ENCODE results near the gene EPHA3. TPM values are rescaled to one million over a fixed set of nuclear protein-coding genes. Genes with fewer than 3 reads are reported as not detected.

EPHA3 gene
- total and polyA plus RNA-seq, 10 of the 15 experiments (the other 5 are each of a cell fraction or from before 2014, with no cell fraction given): 0.03 to 39.0 (median 0.07) TPM; not detected in 4

DNA sequence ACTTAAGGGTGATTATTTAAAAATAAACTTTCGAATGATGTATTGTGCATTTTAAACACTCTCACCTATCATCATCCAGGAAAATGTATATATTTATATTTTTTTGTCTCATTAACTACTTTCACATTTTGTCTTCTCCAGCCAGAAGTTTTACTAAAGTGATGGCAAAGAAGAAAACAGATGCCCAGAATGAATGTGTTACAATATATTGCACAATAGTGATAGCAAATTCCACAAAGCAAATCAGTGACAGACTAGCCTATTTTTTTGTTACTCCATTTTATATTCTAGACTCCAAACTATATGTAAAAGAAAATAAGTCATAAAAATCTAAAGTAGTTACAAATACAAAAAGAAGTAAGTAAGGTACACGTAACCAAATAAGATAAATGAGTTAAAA is 414.7 kb downstream of the EPHA3 start:
- Histone ChIP-seq H3K9me3 (replicated peaks; ENCODE audit: control insufficient read depth, insufficient read depth, low read length) (no peaks in the 10 kb centered on the region), H3K4me2 (ENCODE audit: control insufficient read depth, insufficient read depth) (no peak overlapping the region), H3K4me1 (ENCODE audit: control insufficient read depth, insufficient read depth, low read length) (no peaks in the 10 kb centered on the region), H3K27ac (ENCODE audit: control insufficient read depth, insufficient read depth) (no peak overlapping the region), H3K27me3 (replicated peaks in 1 of 2; ENCODE audit: control insufficient read depth in 2 of 2, insufficient read depth in 2 of 2, low read length in 1 of 2) (no peaks in the 10 kb centered on the region), H3K4me3 (no peak overlapping the region), H3K36me3 (ENCODE audit: control insufficient read depth in 2 of 2, insufficient read depth in 2 of 2, low read length in 1 of 2) (no peaks in the 10 kb centered on the region), H4K20me1 (ENCODE audit: control insufficient read depth, insufficient read depth) (no peaks in the 10 kb centered on the region), H3K79me2 (ENCODE audit: control insufficient read depth, insufficient read depth, low read length) (no peaks in the 10 kb centered on the region), H3K9ac (ENCODE audit: control insufficient read depth, insufficient read depth, low read length) (no peak overlapping the region), H2AFZ (ENCODE audit: control insufficient read depth, low read depth, low read length) (no peak overlapping the region)
- DNase-seq (ENCODE audit: low read depth, low spot score) (no peak), ATAC-seq (no peak), FAIRE-seq (no peak)
- ChIA-PET RAD21 (ENCODE audit: unreplicated experiment) (no interaction called here), CTCF (no interaction called here), POLR2A (no interaction called here), SMC1A (ENCODE audit: uncharacterized antibody, unreplicated experiment) (no interaction called here)
- in situ Hi-C loops (cut with MboI): no loop called here
- intact Hi-C loops (cut with micrococcal nuclease; ENCODE audit: unreplicated experiment): no loop called here
- no TSS peak for BruUV-seq (replicated peaks)
- 0% methylated on average over 2 of the region's 2 CpGs for WGBS (ENCODE audit: insufficient coverage, insufficient replicate concordance, low lambda C conversion rate, missing lambda C conversion rate)
- no peak for TF ChIP-seq HSF1 (IDR thresholded peaks at IDR 0.05; ENCODE audit: low read depth, low read length)
- TF ChIP-seq, protein P1, sequence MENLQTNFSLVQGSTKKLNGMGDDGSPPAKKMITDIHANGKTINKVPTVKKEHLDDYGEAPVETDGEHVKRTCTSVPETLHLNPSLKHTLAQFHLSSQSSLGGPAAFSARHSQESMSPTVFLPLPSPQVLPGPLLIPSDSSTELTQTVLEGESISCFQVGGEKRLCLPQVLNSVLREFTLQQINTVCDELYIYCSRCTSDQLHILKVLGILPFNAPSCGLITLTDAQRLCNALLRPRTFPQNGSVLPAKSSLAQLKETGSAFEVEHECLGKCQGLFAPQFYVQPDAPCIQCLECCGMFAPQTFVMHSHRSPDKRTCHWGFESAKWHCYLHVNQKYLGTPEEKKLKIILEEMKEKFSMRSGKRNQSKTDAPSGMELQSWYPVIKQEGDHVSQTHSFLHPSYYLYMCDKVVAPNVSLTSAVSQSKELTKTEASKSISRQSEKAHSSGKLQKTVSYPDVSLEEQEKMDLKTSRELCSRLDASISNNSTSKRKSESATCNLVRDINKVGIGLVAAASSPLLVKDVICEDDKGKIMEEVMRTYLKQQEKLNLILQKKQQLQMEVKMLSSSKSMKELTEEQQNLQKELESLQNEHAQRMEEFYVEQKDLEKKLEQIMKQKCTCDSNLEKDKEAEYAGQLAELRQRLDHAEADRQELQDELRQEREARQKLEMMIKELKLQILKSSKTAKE (IDR thresholded peaks at IDR 0.05; ENCODE audit: low read depth, poor library complexity, severe bottlenecking): no peak
- TF ChIP-seq NR2C2 (IDR thresholded peaks at IDR 0.05; ENCODE audit: borderline replicate concordance, control insufficient read depth, insufficient read length, low read depth): no peak
- no peak for TF ChIP-seq PAX5 (IDR thresholded peaks at IDR 0.05; ENCODE audit: borderline replicate concordance, low read depth, low read length)
- TF ChIP-seq SMAD1 (IDR thresholded peaks at IDR 0.05; ENCODE audit: low read depth, partially characterized antibody): no peak
- no peak for TF ChIP-seq MXI1 (IDR thresholded peaks at IDR 0.05; ENCODE audit: low read depth, low read length)
- TF ChIP-seq JUND (IDR thresholded peaks at IDR 0.05; ENCODE audit: low read depth, low read length): no peak
- TF ChIP-seq PML (IDR thresholded peaks at IDR 0.05; ENCODE audit: low read length): no peak

Measured in GM12878 (cell line).